BE2C (cell line): ENCODE measurements around the gene ZNF593.
A peak's percentile ranks its signal among the peaks of the same experiment; 100 is the strongest.

ENCODE experiments used
- DNase-seq: peaks from one replicate; pipeline ENCODE4 v3.0.0-alpha.2; 2020
- H3K27me3 ChIP-seq: fragments of 250-450 bp; sonication (Bioruptor Pico); 2 replicates; pipeline ENCODE4 v1.5.1; 2020; ENCODE audit warnings: mild to moderate bottlenecking
- H3K36me3 ChIP-seq: fragments of 250-450 bp; sonication (Bioruptor Pico); 2 replicates; pipeline ENCODE4 v1.5.1; 2020; ENCODE audit warnings: mild to moderate bottlenecking
- H3K4me1 ChIP-seq: fragments of 250-450 bp; sonication (Bioruptor Pico); 2 replicates; pipeline ENCODE4 v1.5.1; 2020
- H3K4me3 ChIP-seq: 2 replicates; pipeline ENCODE4 v1.5.1; 2011; ENCODE audit warnings: low read depth, low read length
- H3K9me3 ChIP-seq: fragments of 250-450 bp; sonication (Bioruptor Pico); 2 replicates; pipeline ENCODE4 v1.5.1; 2020
- TF ChIP-seq, protein P1 (sequence below): IDR thresholded peaks from 2 replicates; pipeline ENCODE4 v1.5.1; 2012; ENCODE audit warnings: mild to moderate bottlenecking, low read depth, low read length

ZNF593 gene

DNA sequence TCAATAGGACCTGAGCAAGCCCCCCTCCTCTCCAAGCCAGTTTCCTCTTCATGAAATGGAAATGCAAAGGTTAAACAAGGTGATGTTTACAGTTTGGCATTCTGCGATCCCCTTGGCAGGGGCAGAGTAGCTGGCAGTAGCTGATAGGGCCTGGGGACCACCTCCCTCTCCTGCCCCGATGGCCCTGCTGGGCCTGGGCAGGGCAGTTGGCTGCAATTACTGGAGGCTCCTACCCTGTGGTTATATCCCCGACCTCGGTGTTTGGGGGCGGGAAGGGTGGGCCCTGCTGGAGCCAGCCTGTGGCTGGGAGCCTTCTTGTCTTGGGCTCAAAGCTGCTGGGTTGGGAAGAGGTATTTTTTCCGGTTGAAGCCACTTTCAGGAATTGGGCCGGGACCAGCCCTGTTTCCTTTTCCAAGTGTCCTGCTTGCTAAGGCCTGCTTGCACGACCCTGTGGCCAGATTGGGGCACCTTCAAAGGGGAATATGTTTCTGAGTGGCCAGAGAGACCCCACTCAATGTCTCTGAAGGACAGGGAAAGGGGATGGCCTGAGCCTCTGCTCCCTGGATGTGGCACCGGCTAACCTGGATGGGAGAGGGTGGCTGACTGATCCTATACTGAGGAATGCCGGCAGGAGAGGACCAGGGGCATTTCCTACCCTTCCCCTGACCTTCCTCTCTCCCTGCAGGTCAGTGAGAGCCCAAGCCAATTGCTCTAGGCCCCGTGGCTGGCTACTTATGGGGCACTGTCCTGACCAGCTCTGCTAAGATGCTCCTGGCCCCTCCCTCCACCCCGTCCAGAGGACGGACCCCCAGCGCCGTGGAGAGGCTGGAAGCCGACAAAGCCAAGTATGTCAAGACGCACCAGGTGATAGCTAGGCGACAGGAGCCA, 8.9 kb upstream of the ZNF593 start:
- peak overlapping the region; percentile 45 for H3K4me3 ChIP-seq
- peaks cover 7% of the 10 kb centered on the region for H3K4me1 ChIP-seq
- no peaks in the 10 kb centered on the region for H3K27me3 ChIP-seq
- no peak for DNase-seq
- TF ChIP-seq, protein P1, sequence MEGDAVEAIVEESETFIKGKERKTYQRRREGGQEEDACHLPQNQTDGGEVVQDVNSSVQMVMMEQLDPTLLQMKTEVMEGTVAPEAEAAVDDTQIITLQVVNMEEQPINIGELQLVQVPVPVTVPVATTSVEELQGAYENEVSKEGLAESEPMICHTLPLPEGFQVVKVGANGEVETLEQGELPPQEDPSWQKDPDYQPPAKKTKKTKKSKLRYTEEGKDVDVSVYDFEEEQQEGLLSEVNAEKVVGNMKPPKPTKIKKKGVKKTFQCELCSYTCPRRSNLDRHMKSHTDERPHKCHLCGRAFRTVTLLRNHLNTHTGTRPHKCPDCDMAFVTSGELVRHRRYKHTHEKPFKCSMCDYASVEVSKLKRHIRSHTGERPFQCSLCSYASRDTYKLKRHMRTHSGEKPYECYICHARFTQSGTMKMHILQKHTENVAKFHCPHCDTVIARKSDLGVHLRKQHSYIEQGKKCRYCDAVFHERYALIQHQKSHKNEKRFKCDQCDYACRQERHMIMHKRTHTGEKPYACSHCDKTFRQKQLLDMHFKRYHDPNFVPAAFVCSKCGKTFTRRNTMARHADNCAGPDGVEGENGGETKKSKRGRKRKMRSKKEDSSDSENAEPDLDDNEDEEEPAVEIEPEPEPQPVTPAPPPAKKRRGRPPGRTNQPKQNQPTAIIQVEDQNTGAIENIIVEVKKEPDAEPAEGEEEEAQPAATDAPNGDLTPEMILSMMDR, result no peak
- H3K36me3 ChIP-seq, result no peaks in the 10 kb centered on the region
- H3K9me3 ChIP-seq, result no peaks in the 10 kb centered on the region

DNA sequence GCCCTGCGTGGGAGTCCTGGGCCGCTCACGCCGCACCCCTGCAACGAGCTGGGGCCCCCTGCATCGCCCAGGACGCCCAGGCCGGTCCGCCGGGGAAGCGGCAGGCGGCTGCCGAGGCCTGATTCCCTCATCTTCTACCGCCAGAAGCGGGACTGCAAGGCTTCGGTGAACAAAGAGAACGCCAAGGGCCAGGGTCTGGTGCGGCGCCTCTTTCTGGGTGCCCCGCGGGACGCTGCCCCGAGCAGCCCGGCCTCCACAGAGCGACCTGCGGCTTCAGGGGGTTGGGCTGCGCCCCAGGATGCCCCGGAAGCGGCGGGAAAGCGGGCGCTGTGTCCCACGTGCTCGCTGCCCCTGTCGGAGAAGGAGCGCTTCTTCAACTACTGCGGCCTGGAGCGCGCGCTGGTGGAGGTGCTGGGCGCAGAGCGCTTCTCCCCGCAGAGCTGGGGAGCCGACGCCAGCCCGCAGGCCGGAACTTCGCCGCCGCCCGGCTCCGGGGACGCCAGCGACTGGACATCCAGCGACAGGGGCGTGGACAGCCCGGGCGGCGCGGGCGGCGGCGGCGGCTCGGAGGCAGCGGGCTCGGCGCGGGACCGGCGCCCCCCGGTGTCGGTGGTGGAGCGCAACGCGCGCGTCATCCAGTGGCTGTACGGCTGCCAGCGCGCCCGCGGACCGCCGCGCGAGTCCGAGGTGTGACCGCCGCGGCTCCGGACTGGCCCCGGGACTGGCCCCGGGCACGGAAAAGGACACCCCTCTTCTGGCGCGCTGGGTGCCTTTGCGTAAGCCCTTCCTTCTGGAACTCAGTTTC, 8.1 kb upstream of the ZNF593 start:
- peak; percentile 61 for DNase-seq
- H3K27me3 ChIP-seq, result no peaks in the 10 kb centered on the region

DNA sequence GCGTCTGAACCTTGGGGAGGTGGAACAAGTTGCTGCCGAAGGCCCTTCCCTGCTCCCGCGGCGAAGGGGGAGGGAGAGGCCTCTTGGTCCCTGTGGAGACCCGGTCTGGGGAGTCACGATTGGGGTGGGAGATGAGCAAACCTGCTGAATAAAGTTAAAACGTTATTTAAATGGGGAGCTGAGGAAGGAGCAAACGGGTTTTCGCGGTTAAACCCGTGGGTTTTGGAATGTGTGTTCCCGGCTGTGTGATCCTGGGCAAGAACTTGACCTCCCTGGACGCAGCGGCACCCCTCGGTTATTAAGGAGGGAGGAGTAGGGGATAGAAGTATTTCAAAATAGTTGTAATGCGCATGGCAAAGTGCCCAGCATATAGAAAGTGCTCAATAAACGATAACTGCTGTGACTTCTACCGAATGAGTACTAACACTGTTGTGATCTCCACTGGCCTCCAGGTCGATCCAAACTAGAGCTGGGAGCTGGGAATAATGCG, 7.4 kb upstream of the ZNF593 start:
- Histone ChIP-seq H3K9me3 (no peaks in the 10 kb centered on the region), H3K27me3 (no peaks in the 10 kb centered on the region), H3K4me1 (no peaks in the 10 kb centered on the region; the same call in 1 of the 2 replicates), H3K36me3 (no peaks in the 10 kb centered on the region), H3K4me3 (peak overlapping the region; percentile 39)
- TF ChIP-seq, protein P1, result no peak
- DNase-seq, result no peak

More for the DNA sequence above, 8.1 kb upstream of the ZNF593 start:
- H3K4me1 ChIP-seq, result peaks cover 1% of the 10 kb centered on the region
- H3K36me3 ChIP-seq, result no peaks in the 10 kb centered on the region
- TF ChIP-seq, protein P1, result no peak
- no peaks in the 10 kb centered on the region for H3K9me3 ChIP-seq
- peak overlapping the region; percentile 45 for H3K4me3 ChIP-seq

DNA sequence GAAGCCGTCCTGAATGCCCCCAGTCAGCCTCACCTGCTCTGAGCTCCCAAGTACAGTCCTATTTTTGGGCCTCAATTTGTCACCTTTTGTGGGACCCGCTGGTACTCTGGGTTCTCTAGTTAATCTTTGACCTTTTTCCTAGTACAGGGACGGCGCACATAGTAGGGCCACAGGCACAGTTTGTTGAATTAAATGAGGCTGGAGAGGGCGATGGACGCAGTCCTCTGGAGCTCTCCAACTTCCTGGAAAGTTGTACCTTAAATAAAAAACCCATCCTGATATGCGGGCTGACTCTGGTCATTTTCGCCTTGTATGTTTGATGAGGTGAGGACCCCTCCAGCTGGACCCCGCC, 6.0 kb upstream of the ZNF593 start:
- Histone ChIP-seq H3K36me3 (no peaks in the 10 kb centered on the region), H3K9me3 (no peaks in the 10 kb centered on the region), H3K4me1 (no peaks in the 10 kb centered on the region; the same call in 1 of the 2 replicates), H3K4me3 (no peak overlapping the region), H3K27me3 (no peaks in the 10 kb centered on the region)
- DNase-seq, result no peak
- TF ChIP-seq, protein P1, result no peak

DNA sequence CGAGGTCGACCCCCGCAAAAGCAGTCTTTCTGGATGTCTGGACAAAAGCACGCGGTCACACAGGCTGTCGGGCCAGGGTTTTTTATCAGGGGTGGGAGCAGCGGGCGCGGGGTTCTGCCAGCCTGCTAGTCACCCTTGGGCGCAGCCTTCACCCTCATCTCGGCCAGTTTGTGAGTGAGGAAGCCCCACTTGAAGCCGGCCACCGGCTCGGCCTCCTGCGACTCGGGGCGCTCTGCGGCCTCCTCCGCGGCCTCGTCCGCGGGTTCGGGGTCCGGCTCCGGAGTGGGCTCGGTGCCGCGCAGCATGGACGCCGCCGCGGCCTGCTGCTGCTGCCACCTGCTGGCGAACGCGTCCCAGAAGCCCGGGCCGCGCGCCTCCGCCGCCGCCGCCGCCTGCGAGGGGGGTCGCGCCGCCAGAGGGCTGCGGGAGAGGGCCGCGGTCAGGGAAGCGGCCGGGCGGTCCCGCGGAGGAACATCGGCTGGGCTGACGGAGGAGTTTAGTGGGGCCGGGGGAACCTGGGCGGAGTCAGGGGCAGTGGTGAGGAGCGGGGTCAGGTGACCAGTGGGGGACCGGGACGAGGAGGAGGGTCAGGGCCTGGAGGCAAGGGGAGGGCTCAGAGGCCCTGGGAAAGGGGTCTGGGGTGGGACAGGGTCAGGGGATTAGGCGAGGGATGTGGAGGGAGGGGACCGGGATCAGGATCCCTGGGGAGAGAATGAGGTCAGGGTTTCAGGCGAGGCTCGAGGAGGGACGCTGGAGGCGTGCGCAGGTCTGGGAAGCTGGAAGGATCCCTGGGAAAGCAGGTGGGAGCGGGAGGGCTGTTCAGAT, 5.5 kb upstream of the ZNF593 start:
- H3K9me3 ChIP-seq, result no peaks in the 10 kb centered on the region
- H3K36me3 ChIP-seq, result no peaks in the 10 kb centered on the region
- H3K4me3 ChIP-seq, result no peak overlapping the region
- no peaks in the 10 kb centered on the region for H3K27me3 ChIP-seq
- TF ChIP-seq, protein P1, result no peak
- peak; percentile 46 for DNase-seq
- H3K4me1 ChIP-seq, result no peaks in the 10 kb centered on the region; the same call in 1 of the 2 replicates
